Stimulated activated CD4-positive, alpha-beta T cell treated with anti-CD3 and anti-CD28 coated beads, Interleukin-15, amount 100 ng/mL, for 1 hour (primary cell): ENCODE measurements around the gene PNKD.
A peak's percentile ranks its signal among the peaks of the same experiment; 100 is the strongest.

Experiments used
- DNase-seq, 2 donors: peaks; one replicate each; pipeline ENCODE4 v3.0.0-alpha.2; 2020; ENCODE audit warnings: low read depth in 1 of 2, low spot score in 1 of 2

The PNKD gene, protein sequence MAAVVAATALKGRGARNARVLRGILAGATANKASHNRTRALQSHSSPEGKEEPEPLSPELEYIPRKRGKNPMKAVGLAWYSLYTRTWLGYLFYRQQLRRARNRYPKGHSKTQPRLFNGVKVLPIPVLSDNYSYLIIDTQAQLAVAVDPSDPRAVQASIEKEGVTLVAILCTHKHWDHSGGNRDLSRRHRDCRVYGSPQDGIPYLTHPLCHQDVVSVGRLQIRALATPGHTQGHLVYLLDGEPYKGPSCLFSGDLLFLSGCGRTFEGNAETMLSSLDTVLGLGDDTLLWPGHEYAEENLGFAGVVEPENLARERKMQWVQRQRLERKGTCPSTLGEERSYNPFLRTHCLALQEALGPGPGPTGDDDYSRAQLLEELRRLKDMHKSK

GRCh38 chr2:218269900-218270720, at the start of gene PNKD, which contains the start of gene AAMP:
Gene PNKD (plus strand): TSS chr2:218270519. CDS start chr2:218270536, 17 bp downstream.
Gene AAMP (minus strand): TSS chr2:218270137. CDS start chr2:218270086, 51 bp downstream.
- peak; percentile 100 for DNase-seq

- no peak for DNase-seq
Measured at GRCh38 chr2:218221000-218221399, 49.3 kb upstream of the PNKD start.

DNA sequence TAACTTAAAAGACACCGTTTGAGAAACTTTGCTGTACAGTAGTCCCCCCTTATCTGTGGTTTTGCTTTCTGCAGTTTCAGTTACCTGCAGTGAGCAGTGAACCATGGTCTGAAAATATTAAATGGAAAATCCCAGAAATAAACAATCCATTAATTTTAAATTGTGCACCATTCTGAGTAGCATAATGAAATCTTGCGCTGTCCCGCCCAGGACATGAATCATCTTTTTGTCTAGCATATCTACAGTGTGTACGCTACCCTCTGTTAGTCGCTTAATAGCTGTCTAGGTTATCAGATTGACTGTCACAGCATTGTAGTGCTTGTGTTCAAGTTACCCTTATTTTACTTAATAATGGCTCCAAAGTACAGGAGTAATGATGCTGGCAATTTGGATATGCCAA, 47.3 kb upstream of the PNKD start:
- no peak for DNase-seq

- DNase-seq = no peak
Measured at GRCh38 chr2:218224186-218224585, 46.1 kb upstream of the PNKD start.

GRCh38 chr2:218226903-218227302, 43.4 kb upstream of the PNKD start:
- no peak for DNase-seq

- DNase-seq = no peak
Measured at GRCh38 chr2:218228366-218229090, 41.8 kb upstream of the PNKD start.

DNA sequence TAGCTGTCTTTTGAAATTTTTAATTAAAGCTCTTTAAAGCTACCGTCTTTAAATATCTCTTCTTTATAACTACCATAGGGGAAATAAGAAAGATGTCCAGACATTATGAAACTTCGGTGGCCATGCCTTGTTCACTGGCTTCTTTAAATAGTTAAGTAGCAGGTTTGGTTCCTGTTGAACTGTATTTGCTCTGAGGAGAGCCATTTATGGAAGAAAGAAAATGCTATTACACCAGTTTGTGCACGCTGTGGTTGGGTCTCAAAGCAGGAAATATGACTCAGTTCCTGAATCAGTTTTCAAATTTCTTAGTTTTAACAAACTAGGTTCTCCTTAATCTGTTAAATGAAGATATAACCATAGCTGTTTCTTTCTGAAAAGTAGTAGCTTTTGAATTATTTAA, 41.1 kb upstream of the PNKD start:
- DNase-seq = no peak

DNA sequence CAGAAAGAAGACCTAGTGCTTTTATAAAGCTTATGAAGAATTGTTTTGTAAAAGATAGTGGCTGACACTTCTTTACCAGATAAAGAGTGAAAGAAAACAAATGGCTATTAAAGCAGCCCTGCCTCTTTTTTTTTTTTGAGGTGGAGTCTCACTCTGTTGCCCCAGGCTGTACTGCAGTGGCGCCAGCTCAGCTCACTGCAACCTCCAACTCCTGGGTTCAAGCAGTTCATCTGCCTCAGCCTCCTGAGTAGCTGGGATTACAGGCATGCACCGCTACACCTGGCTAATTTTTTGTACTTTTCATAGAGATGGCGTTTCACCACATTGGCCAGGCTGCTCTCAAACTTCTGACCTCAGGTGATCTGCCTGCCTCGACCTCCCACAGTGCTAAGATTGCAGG, 40.5 kb upstream of the PNKD start:
- DNase-seq = no peak

- DNase-seq = no peak
Measured at GRCh38 chr2:218230882-218231281, 39.4 kb upstream of the PNKD start.

DNA sequence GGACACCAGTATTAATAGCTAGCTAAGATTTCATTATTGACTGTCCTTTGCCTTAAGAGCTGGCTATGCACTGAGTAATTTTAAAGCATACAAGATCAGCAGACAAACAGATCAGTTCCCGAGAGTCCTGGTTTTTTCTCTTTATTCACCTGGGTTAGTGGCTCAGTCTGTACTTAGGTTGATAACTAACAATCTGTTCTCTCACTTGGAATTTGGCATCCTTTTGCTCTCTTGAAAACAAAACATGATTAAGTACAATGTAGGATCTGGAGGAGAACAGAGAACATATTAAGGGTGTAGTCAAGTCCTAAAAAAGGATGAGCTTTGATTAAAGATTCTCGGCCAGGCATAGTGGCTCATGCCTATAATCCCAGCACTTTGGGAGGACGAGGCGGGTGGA, 36.8 kb upstream of the PNKD start:
- DNase-seq = no peak

DNA sequence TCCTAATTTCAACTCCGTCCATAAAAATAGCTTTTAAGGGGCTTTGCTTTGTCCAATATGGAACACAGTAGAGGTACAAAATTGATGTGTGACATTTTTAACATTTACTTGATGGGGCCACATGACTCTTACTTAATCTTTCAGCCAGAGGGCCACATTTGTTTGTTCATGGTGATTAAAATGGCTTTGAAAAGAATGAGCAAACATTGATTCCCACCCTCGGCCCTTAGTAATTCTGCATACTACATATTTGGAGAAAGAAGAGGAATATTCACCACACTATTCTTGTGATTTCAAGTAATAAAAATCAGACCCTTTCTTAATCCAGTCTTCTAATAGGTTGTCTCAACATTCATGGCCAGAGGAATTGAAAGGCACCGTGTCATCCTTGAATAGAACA, 35.8 kb upstream of the PNKD start:
- DNase-seq = no peak

DNA sequence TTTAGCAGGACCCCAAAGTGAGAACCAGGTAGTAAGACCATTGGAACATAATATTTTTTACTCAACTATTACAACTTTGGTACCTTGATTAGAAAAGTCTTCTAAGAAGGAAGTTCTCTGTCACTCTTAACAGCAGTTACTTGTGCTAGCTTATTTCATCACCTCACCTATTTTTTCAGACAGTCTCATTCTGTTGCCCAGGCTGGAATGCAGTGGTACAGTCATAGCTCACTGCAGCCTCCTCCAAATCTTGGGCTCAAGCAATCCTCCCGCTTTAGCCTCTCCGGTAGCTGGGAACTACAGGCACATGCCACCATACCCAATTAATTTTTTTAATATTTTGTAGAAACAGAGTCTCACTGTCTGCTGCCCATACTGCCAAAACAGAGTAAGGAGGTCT, 35.3 kb upstream of the PNKD start:
- DNase-seq = no peak

DNA sequence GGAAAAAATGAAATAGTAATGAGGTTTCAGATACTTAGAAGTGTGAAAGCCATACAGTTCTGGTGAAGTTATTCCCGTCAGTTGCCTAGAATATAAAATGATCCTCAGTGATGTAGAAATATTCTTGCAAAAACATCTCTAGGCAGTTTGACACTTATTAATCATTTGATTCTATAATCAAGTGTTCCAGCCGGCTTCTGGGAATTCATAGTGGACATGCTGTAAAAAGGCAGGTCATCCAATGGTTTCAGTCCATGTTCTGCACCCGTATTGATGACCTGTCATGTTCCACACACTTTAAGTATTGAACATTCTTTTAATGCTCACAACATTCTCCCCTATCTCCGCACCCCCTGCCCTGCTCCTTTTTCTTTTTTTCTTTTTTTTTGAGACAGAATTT, 33.5 kb upstream of the PNKD start:
- no peak for DNase-seq

DNA sequence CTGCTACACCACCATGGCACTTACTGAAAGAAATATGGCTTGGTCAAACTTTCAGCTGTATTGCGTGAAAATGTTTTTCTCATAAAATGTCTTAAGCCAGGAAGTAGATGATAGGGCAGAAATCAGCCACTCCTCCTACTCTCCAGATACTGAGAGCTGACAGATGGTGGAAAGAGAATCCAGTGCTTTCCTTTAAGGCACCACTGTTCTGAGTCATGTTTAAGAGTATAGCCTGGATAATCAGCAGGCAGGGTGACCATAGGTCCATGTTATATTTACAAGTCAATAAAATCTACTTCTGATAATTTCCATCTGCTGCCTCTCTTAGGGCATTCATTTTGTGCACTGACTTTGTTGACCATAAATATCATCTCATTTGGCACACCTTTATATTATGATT, 31.4 kb upstream of the PNKD start:
- no peak for DNase-seq

- DNase-seq = no peak
Measured at GRCh38 chr2:218244204-218244603, 26.1 kb upstream of the PNKD start.

DNA sequence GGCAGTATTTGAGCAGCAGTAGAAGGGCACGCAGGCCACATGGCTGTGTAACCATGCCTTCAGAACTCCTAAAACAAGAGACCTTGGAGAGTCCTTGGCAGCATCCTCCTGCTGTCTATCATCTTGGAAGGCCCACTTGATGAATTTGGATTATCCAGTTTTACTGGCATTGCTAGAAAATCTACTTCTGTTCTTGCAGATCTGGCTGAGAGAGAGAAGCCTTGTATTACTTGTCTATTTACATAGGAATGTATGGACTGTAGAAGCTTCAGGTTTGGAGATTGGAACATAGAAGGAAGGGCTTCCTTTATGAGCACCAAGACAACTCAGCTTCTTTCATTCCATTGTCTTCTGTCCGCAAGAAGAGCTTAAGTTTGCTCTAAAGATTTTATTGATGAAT, 25.7 kb upstream of the PNKD start:
- no peak for DNase-seq

- DNase-seq = no peak
Measured at GRCh38 chr2:218245214-218245613, 25.1 kb upstream of the PNKD start.

GRCh38 chr2:218249691-218250090, 20.6 kb upstream of the PNKD start:
- DNase-seq = no peak

DNA sequence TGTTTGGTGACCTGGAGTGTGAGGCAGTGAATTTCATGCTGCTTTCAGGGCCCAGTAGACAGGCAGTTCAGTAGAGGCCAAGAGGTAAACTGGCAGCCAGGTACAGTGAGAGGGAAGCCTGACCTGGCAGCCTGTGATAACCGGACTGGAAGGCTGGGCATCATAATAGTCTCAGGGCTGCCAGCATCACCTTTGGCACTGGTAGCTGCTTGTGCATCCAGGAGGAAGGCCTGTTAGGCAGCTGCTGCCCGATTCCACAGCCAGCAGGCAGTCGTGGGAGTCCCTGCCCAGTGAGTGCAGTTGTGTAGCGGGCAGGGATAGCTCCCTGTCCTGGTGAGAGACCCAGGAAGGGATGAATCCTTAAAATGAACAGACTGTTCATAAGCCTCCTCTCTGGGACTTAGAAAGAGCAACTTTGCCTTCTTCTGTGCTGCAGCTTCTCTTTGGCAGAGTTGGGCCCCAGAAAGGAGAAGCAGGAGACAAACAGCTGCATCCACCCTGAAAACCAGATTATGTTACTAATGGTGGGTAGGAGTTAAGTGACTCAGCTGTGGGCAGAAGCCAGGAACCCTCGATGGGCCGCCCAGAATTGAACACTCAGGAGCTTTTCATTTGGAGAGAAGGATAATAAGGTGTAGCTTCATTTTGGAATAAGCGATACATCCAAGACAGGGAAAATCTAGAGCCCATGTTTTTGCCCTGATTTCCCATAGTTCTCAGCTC, 17.6 kb upstream of the PNKD start:
- no peak for DNase-seq

- DNase-seq = no peak
Measured at GRCh38 chr2:218253232-218253625, 17.1 kb upstream of the PNKD start.

- no peak for DNase-seq
Measured at GRCh38 chr2:218255446-218255845, 14.9 kb upstream of the PNKD start.
